CD4-positive, alpha-beta T cell treated with Interleukin-2 at 100 ng/mL for 4 hours (primary cell): ENCODE results near the gene C1GALT1C1L.
"Not testable (repeated sequence)": the region's sequence is repeated elsewhere in the genome, so short reads cannot be mapped to it uniquely, and the experiment has no call there.

Experiments
- DNase-seq: peaks from one replicate; pipeline ENCODE4 v3.0.0-alpha.2; 2020; ENCODE audit warnings: low spot score

C1GALT1C1L gene

GRCh38 chr2:43676322-43677050 lies at the start of gene C1GALT1C1L:
Gene C1GALT1C1L, minus strand, starts transcription at chr2:43676429. Its CDS starts 107 bp downstream, at chr2:43676322.
- no peak for DNase-seq

GRCh38 chr2:43725711-43726246 lies 49.5 kb upstream of the C1GALT1C1L start:
- DNase-seq = no peak

- DNase-seq = no peak
Measured at GRCh38 chr2:43724728-43725526, 48.7 kb upstream of the C1GALT1C1L start.

GRCh38 chr2:43718530-43719124 lies 42.4 kb upstream of the C1GALT1C1L start:
- no peak for DNase-seq

- no peak for DNase-seq
Measured at GRCh38 chr2:43717322-43717721, 41.1 kb upstream of the C1GALT1C1L start.

GRCh38 chr2:43715300-43716098 lies 39.3 kb upstream of the C1GALT1C1L start:
- DNase-seq = no peak

GRCh38 chr2:43714164-43714563 lies 37.9 kb upstream of the C1GALT1C1L start:
- no peak for DNase-seq

- no peak for DNase-seq
Measured at GRCh38 chr2:43710866-43711265, 34.6 kb upstream of the C1GALT1C1L start.

GRCh38 chr2:43708891-43709290 lies 32.7 kb upstream of the C1GALT1C1L start:
- DNase-seq = no peak

GRCh38 chr2:43708178-43708577 lies 31.9 kb upstream of the C1GALT1C1L start:
- no peak for DNase-seq

- DNase-seq = no peak
Measured at GRCh38 chr2:43707255-43708015, 31.2 kb upstream of the C1GALT1C1L start.

- no peak for DNase-seq
Measured at GRCh38 chr2:43701111-43701510, 24.9 kb upstream of the C1GALT1C1L start.

- DNase-seq = no peak
Measured at GRCh38 chr2:43699761-43700160, 23.5 kb upstream of the C1GALT1C1L start.

- DNase-seq = not testable (repeated sequence)
Measured at GRCh38 chr2:43698140-43698539, 21.9 kb upstream of the C1GALT1C1L start.

- no peak for DNase-seq
Measured at GRCh38 chr2:43692428-43692994, 16.3 kb upstream of the C1GALT1C1L start.

- no peak for DNase-seq
Measured at GRCh38 chr2:43689999-43690398, 13.8 kb upstream of the C1GALT1C1L start.

- no peak for DNase-seq
Measured at GRCh38 chr2:43685357-43685756, 9.1 kb upstream of the C1GALT1C1L start.

GRCh38 chr2:43677783-43678182 lies 1.6 kb upstream of the C1GALT1C1L start:
- DNase-seq = not testable (repeated sequence)

GRCh38 chr2:43675646-43676321 lies 445 bp downstream of the C1GALT1C1L start:
- DNase-seq = no peak

- DNase-seq = no peak
Measured at GRCh38 chr2:43657241-43657640, 19.0 kb downstream of the C1GALT1C1L start.
